HepG2 (cell line): ENCODE results near the gene ITIH3. TPM values are rescaled to one million over a fixed set of nuclear protein-coding genes. Genes with fewer than 3 reads are reported as not detected.
A peak's percentile ranks its signal among the peaks of the same experiment; 100 is the strongest.

Source experiments
- HDAC1 ChIP-seq: sonication (generic); formaldehyde crosslinking; IDR thresholded peaks from 2 replicates; pipeline ENCODE4 v1.5.1; 2020; ENCODE audit warnings: mild to moderate bottlenecking, missing genetic modification reagents
- JARID2 ChIP-seq: sonication (generic); formaldehyde crosslinking; IDR thresholded peaks from 2 replicates; pipeline ENCODE4 v1.8.1; 2023; ENCODE audit warnings: missing genetic modification reagents, inconsistent platforms; ENCODE audit not compliant: insufficient replicate concordance
- MAF1 ChIP-seq: sonication (generic); formaldehyde crosslinking; IDR thresholded peaks from 2 replicates; pipeline ENCODE4 v1.5.0; 2020; ENCODE audit warnings: missing genetic modification reagents, borderline replicate concordance
- PRMT3 ChIP-seq: sonication (generic); formaldehyde crosslinking; IDR thresholded peaks from 2 replicates; pipeline ENCODE4 v1.8.1; 2022; ENCODE audit warnings: low read depth, mild to moderate bottlenecking, moderate library complexity, missing genetic modification reagents, borderline replicate concordance
- SAFB2 ChIP-seq: sonication (generic); formaldehyde crosslinking; IDR thresholded peaks from 2 replicates; pipeline ENCODE4 v1.5.1; 2020; ENCODE audit warnings: missing genetic modification reagents, low read depth, mild to moderate bottlenecking, borderline replicate concordance
- ZBTB39 ChIP-seq: sonication (generic); formaldehyde crosslinking; IDR thresholded peaks from 2 replicates; pipeline ENCODE4 v1.5.0; 2020; ENCODE audit warnings: missing genetic modification reagents
- ZBTB40 ChIP-seq, 2 experiments: fragments of 450-650 bp in 1 of 2; sonication (generic) in 1 of 2; formaldehyde crosslinking in 1 of 2; IDR thresholded peaks; 2 replicates each; pipeline versions ENCODE4 v1.6.1 to v1.8.0; 2016 to 2022; ENCODE audit warnings: antibody characterized with exemption in 1 of 2, mild to moderate bottlenecking in 1 of 2, missing genetic modification reagents in 1 of 2
- ZNF224 ChIP-seq: sonication (generic); formaldehyde crosslinking; IDR thresholded peaks from 2 replicates; pipeline ENCODE4 v1.5.0; 2020; ENCODE audit warnings: mild to moderate bottlenecking, missing genetic modification reagents
- ZNF30 ChIP-seq: sonication (generic); formaldehyde crosslinking; IDR thresholded peaks from 2 replicates; pipeline ENCODE4 v1.5.0; 2020; ENCODE audit warnings: mild to moderate bottlenecking, missing genetic modification reagents
- ZNF362 ChIP-seq: sonication (generic); formaldehyde crosslinking; IDR thresholded peaks from 2 replicates; pipeline ENCODE4 v1.4.0; 2020; ENCODE audit warnings: missing genetic modification reagents, mild to moderate bottlenecking, borderline replicate concordance
- ZNF414 ChIP-seq: sonication (generic); formaldehyde crosslinking; IDR thresholded peaks from 2 replicates; pipeline ENCODE4 v1.5.0; 2020; ENCODE audit warnings: missing genetic modification reagents
- ZSCAN5A ChIP-seq: sonication (generic); formaldehyde crosslinking; IDR thresholded peaks from 2 replicates; pipeline ENCODE4 v1.8.0; 2022; ENCODE audit warnings: mild to moderate bottlenecking, missing genetic modification reagents, borderline replicate concordance
- ZSCAN9 ChIP-seq: IDR thresholded peaks from 2 replicates; pipeline ENCODE4 v1.6.1; 2016; ENCODE audit warnings: borderline replicate concordance
- polyA plus RNA-seq, 8 experiments: library from polyadenylated mRNA; depleted of rRNA in 3 of 8; stranded (reverse) in 7 of 8; unstranded in 1 of 8; fragments of >200 nt; fragmentation: Illumina TruSeq in 4 of 8; extraction: Trizol in 4 of 8; gene quantifications; 2 replicates each; pipeline versions ENCODE4 v1.2.1 to v1.2.3, GENCODE V29; 2011 to 2016; ENCODE audit warnings: low read depth in 4 of 8, missing spikeins in 1 of 8, mixed read lengths in 1 of 8; ENCODE audit not compliant: insufficient read depth in 1 of 8
- total RNA-seq, 5 experiments: library from RNA; depleted of rRNA; stranded (reverse); fragments of >200 nt; fragmentation: Illumina TruSeq; extraction: Trizol; gene quantifications; 2 replicates each; pipeline ENCODE4 v1.2.3, GENCODE V29; 2016; ENCODE audit warnings: low read depth in 1 of 5

The ITIH3 gene
- total and polyA plus RNA-seq, 2 of the 13 experiments (the other 11 are each of a cell fraction or from before 2014, with no cell fraction given), result 105 to 632 TPM

- no peak for TF ChIP-seq ZNF362 (CRISPR knock-in tag)
- TF ChIP-seq MAF1 (CRISPR knock-in tag), result no peak
- 0 out of 2 replicates have a peak, but pooled peaks have one; percentile 25 for TF ChIP-seq SAFB2
- no peak for TF ChIP-seq JARID2 (CRISPR knock-in tag)
- no peak for TF ChIP-seq ZSCAN5A (CRISPR knock-in tag)
- no peak for TF ChIP-seq ZBTB40 (IDR thresholded peaks at IDR 0.05)
- no peak for TF ChIP-seq ZBTB40 (CRISPR knock-in tag; IDR thresholded peaks at IDR 0.05)
- no peak for TF ChIP-seq ZSCAN9 (CRISPR knock-in tag)
- 0 out of 2 replicates have a peak, but pooled peaks have one; percentile 53 for TF ChIP-seq ZBTB39 (CRISPR knock-in tag)
- no peak for TF ChIP-seq HDAC1
- TF ChIP-seq ZNF224 (CRISPR knock-in tag), result no peak
- 0 out of 2 replicates have a peak, but pooled peaks have one; percentile 53 for TF ChIP-seq ZNF414
- TF ChIP-seq PRMT3 (CRISPR knock-in tag), result no peak
- 0 out of 2 replicates have a peak, but pooled peaks have one; percentile 38 for TF ChIP-seq ZNF30 (CRISPR knock-in tag)
These were observed 2.7 kb upstream of the ITIH3 start (continued) for GRCh38 chr3:52791928-52792327.
